Measurements from ENCODE around the gene ZFYVE28.
"Not testable (repeated sequence)": the region's sequence is repeated elsewhere in the genome, so short reads cannot be mapped to it uniquely, and the experiment has no call there.

ZFYVE28 gene

DNA sequence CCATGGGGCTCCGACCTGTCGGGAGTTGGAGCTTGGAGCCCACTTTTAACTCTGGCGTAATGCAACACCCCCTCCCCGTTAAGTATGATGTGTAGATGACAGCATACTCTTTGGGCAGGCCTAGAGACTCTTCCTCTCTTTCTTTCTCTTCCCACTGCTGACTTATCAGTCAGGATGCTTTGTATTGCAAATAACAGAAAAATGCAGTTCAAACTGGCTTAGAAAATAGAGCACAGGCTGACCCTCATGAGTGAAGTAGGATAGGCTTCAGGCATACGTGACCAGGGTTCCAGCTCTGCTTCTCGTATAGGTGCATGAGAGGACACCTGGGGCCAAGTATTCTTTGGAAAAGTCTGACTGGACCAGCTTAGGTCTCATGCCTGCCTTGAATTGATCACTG lies 27.1 kb upstream of the ZFYVE28 start:
- DNase-seq = no peak

GRCh38 chr4:2445130-2445529 lies 26.7 kb upstream of the ZFYVE28 start:
- DNase-seq = no peak

DNA sequence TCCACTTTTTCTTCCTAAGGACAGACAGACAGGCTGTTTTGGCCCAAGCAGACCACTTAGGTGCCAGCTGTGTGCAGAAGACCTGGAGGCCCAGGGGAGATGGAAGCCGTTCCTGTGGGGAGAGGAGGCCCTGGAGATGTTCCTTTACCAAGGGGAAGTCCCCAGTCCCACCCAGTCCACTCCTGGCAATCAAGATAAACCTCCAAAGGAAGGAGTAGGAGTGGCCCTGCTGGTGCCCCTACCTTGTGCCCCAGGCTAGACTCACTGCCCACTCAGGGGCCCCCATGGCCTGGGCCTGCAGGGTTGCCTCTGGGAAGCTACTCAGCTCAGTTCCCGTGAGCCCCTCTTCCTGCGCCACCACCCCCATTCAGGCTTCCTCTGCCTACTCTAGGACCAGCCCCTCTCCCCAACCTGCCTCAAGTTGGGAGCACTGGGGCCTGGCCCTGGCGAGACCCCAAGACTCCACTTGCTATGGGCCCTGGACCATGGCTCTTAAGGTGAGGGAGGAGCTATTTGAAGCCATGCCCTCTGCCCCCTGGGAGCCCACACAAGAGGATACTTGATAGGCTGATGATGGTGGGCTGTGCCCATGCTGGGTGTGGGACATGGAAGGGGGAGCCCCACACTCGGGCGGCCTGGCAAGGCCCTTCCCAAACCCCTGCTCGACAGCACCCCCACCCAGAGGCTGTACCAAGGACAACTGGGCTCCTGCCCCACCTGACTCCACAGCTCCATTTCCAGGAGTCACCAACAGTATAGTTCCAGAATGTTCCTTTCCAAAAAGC lies 25.7 kb upstream of the ZFYVE28 start:
- DNase-seq = no peak

- DNase-seq = no peak
These were observed 24.8 kb upstream of the ZFYVE28 start for GRCh38 chr4:2443061-2443730.

- no peak for DNase-seq
These were observed 23.9 kb upstream of the ZFYVE28 start for GRCh38 chr4:2442175-2442993.

DNA sequence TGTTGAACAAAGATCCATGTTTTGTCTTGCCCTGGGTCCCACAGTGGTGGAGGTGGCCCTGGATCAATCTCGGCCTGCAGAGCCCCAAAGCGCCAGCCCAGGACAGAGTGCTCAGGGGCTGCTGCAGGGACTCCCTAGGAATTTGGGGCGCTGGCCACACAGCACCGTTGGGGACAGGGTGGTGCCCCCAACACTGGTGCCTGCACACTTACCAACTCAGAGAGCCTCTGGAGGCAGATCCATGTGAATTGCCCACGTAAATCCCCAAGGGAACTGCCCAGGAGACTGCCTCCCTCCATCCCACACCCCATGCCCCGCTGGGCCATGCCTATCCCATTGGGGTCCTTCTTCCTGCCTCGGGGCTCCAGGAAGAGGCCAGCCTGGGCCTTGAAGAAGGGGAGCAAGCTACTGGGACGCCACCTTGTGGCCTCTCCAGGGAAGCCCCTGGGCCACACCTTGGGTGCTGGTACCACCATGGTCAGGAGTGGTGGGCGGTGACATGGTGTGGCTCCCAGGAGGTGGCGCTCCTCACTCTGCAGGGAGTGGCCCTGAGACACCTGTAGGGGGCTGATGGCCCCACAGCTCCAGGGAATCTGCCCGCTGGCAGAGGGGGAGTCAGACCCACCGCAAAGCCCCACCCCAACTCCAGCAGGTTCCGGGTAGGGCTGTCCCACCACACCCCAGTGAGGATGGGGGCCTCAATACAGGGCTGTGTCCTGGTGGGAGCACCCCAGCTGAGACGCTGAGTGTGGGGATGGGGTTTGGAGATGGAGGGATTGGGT lies 23.1 kb upstream of the ZFYVE28 start:
- no peak for DNase-seq

DNA sequence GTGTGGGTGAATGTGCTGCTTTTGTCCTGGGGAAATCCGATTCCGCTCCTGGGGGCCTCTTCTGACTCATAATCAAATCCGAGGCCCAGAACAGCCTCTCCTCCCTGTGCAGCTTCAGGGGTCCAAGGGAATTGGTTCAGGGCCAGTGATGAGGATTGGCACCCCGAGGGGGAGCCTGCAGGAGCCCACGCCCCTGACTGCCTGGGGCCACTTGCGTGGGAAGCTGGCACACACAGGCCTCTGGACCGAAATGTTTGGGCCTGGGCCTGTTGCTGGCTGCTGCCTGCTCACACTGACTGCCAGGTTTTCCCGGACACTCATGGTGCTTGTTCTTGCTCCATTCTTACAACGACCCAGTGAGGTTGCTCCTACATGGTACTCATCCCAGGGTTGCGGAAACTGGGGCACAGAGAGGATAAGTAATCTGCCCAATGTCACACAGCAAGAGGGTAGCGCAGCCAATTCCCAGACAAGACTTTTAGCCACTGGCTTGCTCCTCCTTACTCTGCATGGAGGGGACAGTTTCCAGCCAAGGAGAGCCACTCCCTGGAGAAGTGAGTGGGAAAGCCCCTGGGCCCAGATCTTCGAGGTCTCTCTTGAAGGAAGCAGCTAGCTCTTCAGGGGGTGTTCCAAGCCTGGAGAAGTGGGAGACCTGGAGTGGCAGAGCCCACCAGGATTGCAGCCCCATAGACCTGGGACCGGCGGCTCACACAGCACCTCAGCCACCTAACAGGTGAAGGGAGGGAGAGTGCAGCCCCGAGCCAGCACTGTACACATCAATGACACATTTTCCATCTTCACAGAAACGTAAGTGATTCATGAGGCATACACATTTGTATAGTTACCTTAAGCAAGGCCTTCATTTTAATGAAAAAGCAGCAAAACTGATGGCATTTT lies 20.6 kb upstream of the ZFYVE28 start:
- DNase-seq = no peak

GRCh38 chr4:2437475-2438215 lies 19.2 kb upstream of the ZFYVE28 start:
- DNase-seq = no peak

- no peak for DNase-seq
These were observed 18.5 kb upstream of the ZFYVE28 start for GRCh38 chr4:2436761-2437474.

- no peak for DNase-seq
These were observed 17.9 kb upstream of the ZFYVE28 start for GRCh38 chr4:2436301-2436700.

- no peak for DNase-seq
These were observed 16.0 kb upstream of the ZFYVE28 start for GRCh38 chr4:2434420-2434819.

DNA sequence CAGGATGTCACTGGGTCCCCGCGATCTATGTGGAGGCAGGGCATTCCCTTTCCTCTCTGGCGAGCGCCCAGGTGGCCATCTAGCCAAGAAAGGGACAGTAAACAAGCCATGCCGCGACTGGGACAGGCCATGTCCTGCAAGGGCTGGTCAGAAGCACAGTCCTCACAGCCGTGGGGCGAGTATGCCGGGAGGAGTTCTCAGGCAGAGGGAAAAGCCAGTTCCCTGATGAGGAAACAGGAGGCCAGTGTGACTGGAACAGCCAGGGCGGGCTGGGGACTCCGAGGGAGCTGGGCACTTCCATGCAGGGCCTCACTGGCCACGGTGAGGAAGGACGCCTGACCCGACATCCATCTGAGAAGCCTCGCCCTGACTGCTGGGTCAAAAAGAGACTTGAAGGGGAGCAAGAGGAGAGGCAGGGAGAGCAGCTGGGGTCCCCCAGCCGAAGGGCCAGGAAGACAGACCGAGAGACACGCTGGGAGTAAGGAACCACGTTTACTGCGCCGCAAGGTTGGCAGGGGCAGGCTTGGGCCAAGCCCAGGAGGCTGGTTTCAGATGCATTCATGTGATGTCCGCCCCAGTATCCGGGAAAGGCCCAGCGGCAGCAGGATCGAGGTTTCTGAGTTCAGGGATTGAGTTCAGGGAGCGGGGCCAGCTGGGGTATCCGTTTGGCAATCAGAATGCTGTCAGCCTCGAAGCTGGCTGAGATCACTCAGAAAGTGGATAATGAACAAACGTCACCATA lies 15.3 kb upstream of the ZFYVE28 start:
- DNase-seq = no peak

DNA sequence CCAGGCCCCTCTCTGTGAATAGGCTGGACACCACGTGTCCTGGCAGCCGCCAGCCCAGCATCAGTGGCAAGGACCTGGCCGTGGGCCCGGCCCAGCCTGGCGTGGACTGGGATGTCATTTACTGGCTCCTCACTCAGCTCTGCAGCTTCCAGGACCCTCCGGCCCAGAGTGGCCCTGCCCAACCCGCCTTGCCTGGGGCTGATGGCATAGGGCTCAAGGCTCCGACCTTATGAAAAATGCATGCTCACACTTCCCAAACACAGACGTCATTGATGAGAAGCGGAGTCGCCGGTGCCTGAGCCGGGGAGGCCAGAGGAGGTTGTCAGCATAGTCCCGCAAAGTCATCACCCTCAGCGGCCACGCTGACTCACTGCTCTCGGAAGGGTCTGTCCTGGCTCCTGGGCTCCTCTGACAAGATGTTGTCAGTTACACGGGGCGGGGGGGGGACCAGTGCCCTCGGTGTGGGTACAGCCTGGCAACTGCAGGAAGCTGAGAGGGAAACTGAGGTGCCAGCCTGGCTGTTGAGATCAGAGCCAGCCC lies 14.6 kb upstream of the ZFYVE28 start:
- DNase-seq = no peak

DNA sequence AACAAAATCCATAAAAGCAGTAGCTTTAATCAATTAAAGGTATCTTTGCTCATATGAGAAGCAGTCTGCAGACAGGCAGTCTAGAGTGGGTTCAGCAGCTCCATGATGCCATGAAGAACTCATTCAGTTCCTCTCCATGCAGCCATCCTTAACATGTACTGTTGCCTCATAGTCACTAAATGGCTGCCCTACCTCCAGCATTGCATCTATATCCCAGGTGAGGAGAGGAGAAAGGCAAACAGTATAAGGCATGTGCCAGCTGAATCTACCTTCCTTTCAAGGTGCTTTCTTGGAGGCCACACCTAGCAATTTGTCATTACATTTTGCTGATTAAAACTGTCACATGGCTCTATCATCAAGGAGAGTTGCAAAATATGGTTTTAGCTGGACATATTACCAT lies 13.6 kb upstream of the ZFYVE28 start:
- no peak for DNase-seq

GRCh38 chr4:2429945-2430757 lies 11.7 kb upstream of the ZFYVE28 start:
- DNase-seq = not testable (repeated sequence)

GRCh38 chr4:2428496-2429213 lies 10.2 kb upstream of the ZFYVE28 start:
- no peak for DNase-seq
